NCI-H524 treated with DMSO at 0.1 percent for 48 hours (cell line): ENCODE measurements around the gene RUNX1.
A peak's percentile ranks its signal among the peaks of the same experiment; 100 is the strongest.

ENCODE experiments used
- DNase-seq: peaks from one replicate; lab custom pipeline; 2025; lab: John Stamatoyannopoulos, UW

Gene RUNX1

GRCh38 chr21:35059742-35060141, 10.6 kb upstream of the RUNX1 start:
- DNase-seq, result no peak

GRCh38 chr21:35058058-35058457, 9.0 kb upstream of the RUNX1 start:
- no peak for DNase-seq

DNA sequence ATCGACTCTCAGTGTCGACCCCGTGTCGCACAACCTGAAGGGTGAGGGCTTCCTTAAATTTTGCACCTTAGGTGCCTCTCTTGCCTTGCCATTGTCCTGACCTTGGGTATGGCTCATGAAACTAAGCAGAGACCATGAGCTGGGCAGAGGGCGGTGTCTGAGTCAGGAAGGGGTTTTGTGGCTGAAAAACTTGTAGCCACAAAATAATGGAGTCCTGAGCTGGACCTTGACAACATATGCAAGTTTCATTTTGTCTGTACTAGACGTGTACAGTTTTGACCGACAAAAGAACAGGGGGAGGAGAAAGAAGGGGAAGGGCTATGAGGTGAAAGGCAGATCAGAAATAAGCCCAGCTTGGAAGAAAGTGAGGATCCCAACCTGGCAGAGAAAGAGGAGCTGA, 8.3 kb upstream of the RUNX1 start:
- DNase-seq, result no peak

- no peak for DNase-seq
Observed at GRCh38 chr21:35053356-35054096, 4.4 kb upstream of the RUNX1 start.

- DNase-seq, result no peak
Observed at GRCh38 chr21:35052801-35053200, 3.7 kb upstream of the RUNX1 start.

DNA sequence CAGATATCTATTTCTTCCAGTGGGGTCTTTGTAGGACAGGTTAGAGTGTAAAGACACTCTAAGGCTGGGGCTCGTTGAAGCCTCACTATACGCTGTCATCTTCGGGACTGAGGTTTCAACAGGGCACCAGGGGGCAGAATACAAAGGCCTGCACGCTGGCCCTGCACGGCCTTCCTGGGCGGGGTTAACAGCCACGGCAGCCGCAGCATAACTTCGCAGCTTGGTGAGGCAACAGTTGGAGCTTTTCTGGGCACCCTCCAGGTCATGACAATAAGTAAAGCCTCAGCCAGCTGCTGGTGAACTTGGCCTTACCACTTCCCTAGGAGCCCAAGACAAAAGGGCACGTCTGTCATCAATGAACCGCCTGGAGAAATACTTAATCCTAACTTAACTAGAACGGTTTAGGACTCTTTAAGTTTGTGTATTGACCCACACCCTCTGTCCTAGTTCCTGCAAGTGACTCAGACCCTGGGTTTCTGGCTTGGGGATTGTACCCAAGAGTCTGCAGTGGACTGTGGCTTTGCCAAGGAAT, 2.3 kb upstream of the RUNX1 start:
- peak; percentile 74 for DNase-seq

DNA sequence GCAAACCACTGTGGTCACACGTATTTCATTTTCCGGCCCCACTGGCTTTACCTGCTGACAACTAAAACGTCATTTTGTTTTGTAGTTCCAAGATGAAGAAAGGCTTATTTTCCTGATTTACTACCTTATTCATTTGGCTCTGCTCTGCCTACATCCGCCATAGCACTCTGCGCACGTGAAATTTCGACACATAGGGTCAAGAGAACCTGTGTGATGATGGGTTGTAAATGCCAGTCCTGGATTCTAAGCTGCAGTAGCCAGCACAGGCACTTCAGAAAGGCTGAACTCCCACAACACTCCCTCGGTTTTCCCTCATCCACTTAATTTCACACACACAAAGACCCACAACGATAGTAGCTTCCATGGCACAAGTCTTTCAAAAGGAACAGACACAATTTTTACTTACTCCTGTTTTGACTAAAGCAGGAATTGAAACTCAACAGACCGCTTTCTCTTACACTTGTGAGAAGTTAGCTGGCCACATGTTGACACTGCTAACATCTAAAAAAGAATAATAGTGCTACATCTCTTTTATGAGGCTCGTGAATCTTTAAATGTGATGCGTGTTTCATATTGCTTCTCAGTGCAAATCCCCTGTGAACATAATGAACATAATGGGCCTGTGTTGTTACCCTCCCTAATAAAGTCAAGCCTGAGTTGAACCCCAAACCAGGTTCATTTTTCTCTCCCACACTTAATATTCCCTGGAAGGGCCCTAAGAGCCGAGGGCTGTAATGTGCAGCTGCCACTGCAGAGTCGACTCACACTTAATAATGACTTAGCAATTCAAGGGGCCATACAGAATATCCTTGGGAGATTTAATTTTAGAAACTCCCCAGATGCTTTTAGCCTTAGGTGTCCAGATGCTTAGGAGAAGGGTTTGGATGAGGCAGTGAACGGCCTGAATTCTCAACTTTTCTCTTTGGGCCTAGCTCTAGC, 1.5 kb upstream of the RUNX1 start:
- DNase-seq, result peak; percentile 74

DNA sequence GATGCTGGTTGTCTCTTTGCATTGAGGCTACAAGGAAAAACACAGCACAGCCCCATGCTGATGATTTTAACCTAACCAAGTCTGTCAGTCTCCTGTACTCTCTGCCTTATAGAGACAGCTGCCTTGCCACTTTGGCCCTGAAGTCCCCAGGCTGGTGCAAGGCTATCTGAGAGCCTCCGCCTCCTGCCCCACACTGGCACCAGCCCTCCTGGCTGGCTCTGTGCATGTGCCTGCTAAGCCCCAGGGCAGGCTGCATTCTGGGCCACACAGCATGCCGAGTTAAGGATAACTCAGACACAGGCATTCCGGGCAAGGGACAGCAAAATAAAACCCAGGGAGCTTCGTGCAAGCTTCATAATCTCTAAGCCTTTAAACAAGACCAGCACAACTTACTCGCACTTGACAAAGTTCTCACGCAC, 910 bp downstream of the RUNX1 start:
- peak; percentile 17 for DNase-seq

GRCh38 chr21:35046880-35047229, 2.2 kb downstream of the RUNX1 start:
- no peak for DNase-seq

GRCh38 chr21:35046263-35046624, 2.9 kb downstream of the RUNX1 start:
- no peak for DNase-seq

- DNase-seq, result no peak
Observed at GRCh38 chr21:35045542-35046262, 3.4 kb downstream of the RUNX1 start.

DNA sequence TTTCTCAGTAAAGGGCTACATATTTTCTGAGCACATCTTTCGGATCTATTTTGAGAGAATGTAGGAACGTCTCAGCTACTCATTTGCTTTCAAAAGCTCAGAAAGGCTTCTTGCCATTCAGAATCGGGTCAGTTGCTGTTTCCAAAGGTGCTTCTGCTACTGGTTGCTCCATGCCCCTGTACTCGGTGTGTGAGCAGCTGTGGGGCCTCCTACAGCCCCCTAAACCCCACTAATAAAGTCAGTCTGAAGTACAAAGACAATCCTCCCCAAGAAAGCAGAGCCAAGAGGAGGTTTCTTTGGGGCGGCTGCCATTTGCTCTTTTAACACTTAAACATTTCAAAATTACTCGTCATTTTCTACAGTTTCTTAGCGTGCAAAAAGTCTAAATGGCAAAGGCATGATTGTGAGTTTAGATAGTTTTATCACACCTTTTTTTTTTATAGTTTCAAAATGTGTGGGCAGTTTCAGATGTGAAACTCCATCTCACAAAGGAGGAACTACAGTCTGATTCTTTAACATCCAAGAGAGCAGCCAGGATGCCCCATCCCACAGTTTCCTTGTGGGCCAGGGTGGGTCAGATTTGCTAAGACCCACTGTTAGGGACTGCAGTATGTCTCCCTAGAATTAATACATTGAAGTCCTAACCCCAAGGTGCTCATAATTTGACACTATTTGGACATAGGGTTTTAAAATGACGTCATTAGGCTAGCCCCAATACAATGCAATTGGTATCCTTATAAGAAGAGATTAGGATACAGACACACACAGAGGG, 4.1 kb downstream of the RUNX1 start:
- DNase-seq, result no peak

- no peak for DNase-seq
Observed at GRCh38 chr21:35044128-35044527, 5.0 kb downstream of the RUNX1 start.

- no peak for DNase-seq
Observed at GRCh38 chr21:35043549-35043948, 5.6 kb downstream of the RUNX1 start.

DNA sequence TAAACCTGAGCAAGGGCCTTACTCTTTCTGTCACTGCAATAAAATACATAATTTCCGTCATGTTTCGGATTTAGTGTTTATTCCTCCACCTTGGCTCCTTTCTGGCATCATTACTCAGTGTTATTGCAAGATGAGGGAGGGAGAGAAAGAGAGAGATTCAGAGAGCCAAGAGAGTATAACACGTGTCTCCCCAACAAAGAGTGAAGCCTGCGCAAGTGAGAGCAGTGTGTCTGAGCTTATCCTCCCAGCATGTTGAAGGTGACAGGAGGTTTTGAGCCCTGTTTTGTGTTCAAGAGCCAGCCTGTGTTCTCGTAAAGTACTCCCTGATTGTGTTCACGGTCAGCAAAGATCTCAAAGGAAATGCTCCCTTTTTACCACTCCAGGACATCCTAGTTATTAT, 6.3 kb downstream of the RUNX1 start:
- DNase-seq, result no peak

- DNase-seq, result no peak
Observed at GRCh38 chr21:35041881-35042280, 7.2 kb downstream of the RUNX1 start.

GRCh38 chr21:35041122-35041521, 8.0 kb downstream of the RUNX1 start:
- DNase-seq, result no peak

DNA sequence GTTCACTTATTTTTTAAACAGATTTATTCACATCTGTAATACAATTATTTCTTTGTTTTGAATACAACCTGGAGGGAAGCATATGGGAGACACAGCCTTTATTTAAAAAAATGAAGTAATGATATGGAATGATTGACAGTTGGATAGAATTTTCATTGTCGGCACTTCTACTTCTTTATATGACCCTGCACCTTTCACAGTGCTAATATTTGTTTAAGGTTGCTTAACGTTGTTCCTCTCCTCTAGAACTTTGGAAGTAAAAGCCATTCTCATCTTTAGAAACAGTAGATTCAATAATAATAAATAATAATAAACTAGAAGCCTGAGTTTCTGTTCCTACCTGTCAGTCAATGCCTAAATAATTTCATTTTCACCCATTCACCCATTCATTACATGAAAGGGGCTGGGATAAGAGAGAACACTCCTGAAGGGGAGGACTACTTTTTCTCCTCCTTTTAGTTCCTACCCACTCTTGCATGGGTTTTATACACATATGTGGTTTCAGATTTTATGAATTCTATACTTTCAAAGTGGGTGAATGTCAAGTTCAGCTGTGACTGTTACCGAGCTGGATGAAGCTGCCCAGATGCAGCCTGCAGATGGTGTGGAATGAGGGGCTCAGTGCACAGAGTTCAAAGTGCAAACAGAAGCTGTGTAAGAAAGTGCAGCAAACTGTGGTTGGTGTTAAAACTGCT, 9.4 kb downstream of the RUNX1 start:
- no peak for DNase-seq

- DNase-seq, result no peak
Observed at GRCh38 chr21:35038772-35039319, 10.3 kb downstream of the RUNX1 start.

GRCh38 chr21:35037384-35037765, 11.7 kb downstream of the RUNX1 start:
- DNase-seq, result no peak
